HG02571 (cell line): ENCODE results near the gene LHCGR.
"Not testable (repeated sequence)": the region's sequence is repeated elsewhere in the genome, so short reads cannot be mapped to it uniquely, and the experiment has no call there.

Experiments
- ATAC-seq: cut with Tn5 transposase; IDR thresholded peaks from one replicate; pipeline ENCODE4 v1.9.1; 2021; ENCODE audit warnings: mild to moderate bottlenecking, moderate library complexity; ENCODE audit not compliant: unreplicated experiment

The LHCGR gene

DNA sequence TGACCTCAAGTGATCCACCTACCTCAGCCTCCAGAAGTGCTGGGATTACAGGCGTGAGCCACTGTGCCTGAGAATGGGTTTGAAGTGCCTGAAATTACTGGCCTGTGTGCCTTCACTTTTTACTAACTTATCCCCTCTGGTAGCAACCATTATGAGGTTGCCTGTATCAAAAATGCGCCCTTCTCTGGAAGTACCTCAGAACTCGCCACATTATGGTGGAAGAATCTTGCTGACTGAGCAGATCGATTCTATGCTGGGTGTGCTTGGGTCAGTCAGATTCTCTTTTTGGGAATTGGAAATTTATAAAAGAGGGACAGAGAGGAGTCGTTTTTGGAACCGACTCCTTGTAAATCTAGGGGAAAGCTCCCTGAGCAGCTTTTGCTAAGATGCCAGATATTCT lies 8.2 kb downstream of the LHCGR start:
- no peak for ATAC-seq

DNA sequence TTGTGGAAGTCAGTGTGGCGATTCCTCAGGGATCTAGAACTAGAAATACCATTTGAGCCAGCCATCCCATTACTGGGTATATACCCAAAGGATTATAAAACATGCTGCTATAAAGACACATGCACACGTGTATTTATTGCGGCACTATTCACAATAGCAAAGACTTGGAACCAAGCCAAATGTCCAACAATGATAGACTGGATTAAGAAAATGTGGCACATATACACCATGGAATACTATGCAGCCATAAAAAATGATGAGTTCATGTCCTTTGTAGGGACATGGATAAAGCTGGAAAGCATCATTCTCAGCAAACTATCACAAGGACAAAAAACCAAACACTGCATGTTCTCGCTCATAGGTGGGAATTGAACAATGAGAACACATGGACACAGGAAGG lies 16.3 kb downstream of the LHCGR start:
- not testable (repeated sequence) for ATAC-seq

DNA sequence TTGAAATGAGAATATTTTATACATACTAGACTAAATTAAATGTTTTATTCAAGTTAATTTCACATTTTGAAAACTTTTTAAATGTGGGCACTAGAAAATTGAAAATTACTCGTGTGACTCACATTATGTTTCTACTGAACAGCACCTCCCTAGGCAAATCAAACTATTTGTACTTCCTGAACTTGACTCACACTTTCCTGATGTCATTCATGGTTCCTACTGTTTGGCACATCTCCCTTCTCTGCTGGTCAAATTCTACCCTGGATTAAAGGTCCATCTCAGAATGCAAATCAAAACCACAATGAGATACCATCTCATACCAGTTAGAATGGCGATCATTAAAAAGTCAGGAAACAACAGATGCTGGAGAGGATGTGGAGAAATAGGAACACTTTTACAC lies 16.7 kb downstream of the LHCGR start:
- no peak for ATAC-seq

DNA sequence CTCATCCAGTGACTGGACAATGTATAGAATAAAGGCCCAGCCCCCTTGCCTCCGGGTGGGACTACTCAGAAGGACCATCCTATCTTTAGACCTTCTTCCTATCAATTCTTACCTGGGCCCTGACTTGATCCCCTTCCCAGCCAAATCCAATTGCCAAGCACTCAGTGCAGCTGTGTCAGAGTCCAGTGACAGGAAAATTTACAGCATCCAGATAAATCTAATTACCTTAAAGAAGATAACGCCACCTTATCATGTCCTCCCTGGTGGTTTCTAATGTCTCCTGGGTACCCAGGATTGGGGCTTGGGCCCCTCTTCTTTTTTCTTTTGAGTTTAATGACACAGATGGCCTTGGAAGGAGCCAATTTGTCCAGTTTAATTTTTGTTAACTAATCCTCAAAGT lies 19.3 kb downstream of the LHCGR start:
- ATAC-seq, result no peak

DNA sequence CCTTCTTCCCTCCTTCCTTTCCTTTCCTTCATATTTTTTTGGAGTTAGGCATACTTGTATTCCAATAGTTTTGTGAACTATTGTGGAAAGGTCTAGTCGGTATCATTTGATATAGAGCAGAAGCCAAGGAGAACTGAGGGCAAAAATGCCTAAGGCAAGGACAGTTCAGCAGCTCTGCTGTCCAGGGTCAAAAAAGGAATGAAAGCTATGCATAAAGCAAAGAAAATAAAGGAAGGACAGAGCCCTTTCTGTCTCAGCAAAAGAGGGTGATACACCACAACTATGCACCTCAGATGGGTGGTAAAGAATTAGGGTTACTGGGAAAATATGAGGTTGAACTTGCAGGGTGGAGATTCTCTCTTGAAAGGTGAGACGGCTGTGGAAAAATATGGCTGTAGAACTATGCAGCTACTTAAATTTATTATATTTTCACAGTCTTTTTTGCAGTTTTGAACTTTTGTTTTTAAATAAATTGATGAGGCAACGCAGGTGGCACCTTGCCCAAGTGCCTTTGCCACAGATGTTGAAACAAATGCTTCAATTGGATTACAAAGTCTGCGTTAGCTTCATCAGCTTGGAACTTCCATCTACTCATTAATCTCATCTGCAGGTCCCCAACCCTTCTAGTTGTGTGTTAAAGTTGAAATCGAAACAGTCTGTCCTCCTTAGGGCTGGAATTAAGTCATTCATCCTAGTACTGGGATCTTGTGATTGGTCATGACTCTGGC lies 20.8 kb downstream of the LHCGR start:
- no peak for ATAC-seq

DNA sequence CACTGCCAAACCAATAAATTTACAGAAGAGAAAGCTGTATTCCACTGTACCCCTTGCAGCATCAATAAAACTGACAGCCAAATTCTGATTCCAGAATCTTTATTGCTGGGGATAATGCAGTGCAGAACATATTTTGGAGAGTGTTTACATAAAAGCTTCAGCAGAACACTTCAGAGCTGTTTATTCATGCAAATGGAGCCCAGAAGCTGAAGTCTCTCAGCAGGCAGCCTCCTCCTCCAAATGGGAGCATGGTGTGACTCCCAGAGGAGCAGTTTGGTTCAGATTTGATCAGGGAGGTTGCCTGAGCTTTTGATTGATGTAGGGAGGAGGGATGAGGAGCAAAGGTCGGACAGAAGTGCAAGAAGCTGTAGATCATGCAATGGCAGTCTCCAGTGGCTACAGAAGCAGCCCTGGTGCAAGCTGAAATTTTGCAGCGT lies 22.4 kb downstream of the LHCGR start:
- ATAC-seq, result no peak

DNA sequence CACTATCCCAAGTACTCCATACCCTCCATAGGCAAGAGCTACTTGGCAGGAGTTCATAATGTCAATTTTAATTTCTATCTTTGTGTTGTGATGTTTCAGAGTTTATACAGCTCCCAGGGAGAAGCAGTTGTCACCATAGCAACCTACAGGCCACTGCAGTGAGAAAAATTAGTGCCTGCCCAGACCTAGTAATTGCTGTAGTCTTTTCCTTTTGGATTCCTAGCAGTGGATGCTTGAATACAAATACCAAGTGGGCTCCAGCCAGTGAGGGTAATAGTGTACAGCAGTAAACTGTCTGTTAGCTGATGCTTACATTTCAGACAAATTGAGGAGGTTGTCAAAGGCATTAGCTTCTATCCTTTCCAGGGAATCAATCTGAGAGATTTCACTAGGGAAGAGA lies 26.7 kb downstream of the LHCGR start:
- no peak for ATAC-seq

DNA sequence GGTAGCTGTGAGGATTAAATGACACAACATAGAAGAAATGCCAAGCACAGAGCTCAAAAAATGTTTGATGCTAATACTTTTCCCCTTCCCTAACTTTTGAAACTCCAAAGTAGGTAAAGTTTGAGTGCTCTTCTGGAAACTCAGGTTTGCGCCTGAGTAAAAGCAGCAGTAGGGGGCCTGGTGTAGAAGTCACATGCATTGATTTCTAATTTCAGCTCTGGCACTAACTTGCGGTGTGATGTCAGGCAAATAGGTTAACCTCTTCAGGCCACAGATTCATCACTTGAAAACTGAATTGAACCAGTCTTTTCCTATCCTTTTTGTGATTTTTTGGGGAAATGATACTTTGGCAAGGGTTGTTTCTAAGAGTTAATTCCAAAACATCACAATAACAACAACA lies 27.2 kb downstream of the LHCGR start:
- no peak for ATAC-seq

DNA sequence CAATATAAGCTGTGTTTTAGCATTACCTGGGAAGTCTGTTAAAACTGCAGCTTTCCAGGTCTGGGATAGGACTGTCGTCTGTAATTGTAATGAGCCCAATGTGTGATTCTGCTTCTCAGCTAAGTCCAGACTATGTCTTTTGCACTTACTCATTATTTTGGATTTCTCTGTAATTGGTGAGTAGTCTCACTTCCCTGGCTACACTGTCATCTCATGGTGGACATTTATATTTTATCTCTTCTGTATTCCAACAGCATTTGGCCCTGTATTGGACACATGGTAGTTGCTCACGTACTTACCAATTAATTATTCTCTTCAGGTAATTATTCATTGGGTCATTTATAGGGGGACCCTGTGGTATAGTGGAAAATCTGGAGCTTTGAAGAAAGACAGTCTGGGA lies 28.0 kb downstream of the LHCGR start:
- no peak for ATAC-seq

DNA sequence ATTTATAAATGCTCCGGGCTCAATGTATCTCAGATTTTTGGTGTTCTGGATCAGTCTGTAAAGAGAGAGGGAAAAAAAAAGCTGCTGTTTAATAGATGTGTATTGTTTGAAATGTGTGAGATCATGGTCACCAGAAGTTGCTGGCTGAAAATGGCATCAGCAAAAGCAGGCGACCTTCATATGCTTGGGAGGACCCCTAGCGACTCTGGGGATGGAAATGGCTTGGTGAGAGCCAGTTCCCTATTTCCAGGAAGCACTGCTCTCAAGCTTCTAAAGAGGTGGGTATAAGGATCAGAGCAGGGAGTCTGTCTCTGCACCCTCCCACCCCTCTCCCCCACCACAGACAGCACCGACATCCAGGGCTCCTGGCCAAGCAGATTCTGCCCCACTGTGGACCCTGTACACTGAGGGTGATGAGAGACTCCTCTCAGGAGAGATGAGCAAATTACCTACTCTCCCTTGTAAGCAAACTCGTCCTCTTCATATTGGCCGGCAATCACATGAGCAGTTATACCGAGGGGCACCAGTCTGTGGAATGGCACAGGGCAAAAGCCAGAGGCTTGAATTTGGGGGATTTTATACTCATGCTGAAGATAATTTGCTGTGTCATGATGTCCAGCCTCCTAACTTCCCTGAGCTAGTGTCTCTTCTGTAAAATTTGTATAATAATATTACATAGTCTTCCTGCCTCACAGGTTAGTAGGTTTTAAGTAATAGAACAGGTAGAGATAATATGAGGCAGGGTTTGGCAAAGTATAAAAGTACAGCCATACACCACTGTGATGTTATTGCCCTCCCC lies 29.6 kb downstream of the LHCGR start:
- ATAC-seq, result no peak

DNA sequence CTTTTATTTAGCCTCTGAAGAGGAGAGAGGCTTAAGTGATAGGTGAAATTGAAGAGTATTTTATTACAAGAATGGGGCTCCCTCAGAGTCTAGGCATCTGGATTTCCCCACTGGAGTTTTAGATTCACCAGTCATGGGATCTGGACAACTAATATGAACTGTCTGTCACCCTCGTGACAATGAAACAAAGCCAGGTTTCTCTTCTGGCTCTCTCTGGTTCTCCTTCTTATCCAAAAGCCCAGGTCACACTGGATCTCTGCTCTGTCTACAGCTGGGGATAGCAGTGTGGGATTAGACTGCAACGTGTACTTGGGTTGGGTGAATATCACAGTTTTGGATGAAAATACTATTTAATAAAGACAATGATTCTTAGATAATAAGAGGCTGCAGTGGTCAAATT lies 31.2 kb downstream of the LHCGR start:
- ATAC-seq, result no peak

DNA sequence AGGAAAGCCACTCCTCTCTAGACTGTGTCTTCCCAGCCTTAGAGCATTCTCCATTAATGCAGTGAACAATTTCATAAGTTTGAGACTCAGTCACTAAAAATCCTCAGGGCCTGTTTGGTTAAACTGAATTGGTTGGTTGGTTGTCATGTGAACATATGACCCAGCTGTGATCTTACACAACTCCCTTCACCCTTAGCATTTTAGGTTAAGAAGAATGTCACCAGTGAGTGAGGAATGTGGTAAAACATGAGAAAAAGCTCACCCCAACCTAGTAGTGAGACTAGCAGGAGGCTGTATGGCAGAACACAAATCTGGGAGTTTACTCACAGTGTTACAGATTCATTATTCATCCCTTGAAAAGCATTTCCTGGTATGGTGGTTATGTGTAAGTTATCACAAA lies 32.4 kb downstream of the LHCGR start:
- no peak for ATAC-seq

DNA sequence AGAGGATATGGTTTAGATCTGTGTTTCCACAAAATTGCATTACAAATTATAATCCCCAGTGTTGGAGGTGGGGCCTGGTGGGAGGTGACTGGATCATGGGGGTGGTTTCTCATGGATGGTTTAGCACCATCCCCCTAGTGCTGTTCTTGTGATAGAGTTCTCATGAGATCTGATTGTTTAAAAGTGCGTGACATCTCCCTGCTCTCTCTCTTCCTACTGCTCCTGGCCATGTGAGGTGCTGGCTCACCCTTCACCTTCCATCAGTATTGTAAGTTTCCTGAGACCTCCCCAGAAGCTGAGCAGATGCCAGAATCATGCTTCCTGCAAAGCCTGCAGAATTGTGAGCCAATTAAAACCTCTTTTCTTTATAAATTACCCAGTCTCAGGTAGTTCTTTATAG lies 33.1 kb downstream of the LHCGR start:
- no peak for ATAC-seq

DNA sequence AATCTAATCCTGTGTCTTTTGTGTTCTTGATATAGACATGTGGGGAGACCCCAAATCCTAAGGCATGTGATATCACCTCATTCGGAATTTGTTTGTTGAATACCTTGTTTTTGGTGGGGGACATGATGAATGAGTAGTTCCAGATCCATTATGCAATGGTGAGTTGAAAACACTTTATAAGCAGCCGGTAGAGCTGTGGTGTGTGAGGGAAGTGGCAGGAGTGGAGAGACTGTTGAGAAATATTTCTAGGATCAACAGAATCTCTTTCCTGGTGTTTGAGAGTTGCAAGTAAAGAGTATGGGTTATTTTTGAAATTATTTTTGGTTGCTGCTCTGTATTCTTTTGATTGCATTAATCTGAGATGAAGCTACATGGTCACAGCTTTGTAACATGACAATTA lies 34.4 kb downstream of the LHCGR start:
- no peak for ATAC-seq

DNA sequence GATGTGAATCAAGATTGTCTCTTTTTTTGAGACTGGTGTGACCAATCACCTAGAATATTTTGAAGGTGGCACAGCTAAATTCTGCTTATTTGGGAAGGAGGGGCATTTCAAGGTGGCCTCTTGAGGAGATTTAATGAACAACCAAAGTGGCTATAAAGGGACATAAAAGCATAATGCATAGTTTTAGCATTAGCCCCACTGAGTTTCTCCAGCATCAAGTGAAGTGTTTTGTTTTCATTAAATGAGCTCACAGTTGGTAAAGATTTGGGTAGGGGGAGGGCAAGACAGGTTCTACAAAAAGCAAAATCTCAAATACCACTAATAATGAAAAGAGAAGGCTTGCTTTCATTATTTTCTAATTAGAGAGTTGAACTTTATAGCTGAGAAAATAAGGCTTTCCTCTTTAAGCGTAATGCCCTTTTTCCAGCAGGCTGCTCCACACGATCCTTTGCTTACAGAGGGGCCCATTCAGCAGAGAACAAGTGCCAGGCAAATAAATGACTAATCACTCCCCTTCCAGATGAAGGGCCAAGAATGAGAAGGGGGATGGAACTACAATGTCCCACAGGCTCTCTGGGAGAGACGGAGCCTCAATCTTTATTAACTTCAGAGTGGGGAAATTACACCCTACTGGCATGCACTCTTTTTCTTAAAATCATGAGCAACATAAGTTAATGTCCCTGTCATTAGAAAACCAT lies 35.9 kb downstream of the LHCGR start:
- no peak for ATAC-seq

DNA sequence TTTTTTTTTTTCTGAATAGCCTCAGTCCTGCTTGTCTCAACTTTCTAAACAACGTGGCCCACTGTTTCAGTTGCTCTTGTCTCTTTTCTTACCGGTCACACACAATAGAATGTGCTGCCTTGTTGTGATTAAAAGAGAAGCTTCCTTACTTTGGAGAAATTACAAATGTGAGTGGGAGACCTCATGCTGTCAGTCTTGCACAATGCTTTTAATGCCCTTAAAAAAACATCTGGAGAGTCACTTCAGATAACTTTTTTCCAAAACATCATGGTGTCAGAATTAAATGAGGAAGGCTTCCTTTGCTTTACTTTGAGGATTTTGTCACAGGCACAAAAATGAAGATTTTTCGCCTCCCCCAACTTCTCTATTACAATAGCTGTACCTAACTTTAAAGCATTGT lies 37.7 kb downstream of the LHCGR start:
- no peak for ATAC-seq

DNA sequence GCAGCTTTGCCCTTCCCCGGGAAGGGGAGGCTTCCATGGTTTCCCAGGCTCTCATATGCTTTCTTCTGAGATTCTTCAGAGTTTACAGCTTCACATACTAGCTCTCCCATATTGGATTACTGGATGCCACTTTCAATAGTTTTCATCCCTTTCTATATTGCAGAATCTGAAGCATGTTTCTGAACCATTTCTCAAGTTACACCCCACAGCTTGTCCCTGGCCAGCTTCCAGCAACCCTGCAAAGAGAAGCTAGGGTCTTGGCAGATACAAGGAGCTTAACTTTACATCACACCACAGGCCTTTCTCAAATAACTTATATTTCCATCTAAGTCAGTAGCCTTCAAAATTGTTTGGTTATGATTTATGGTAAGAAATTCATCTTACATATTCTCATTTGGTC lies 39.6 kb downstream of the LHCGR start:
- no peak for ATAC-seq

DNA sequence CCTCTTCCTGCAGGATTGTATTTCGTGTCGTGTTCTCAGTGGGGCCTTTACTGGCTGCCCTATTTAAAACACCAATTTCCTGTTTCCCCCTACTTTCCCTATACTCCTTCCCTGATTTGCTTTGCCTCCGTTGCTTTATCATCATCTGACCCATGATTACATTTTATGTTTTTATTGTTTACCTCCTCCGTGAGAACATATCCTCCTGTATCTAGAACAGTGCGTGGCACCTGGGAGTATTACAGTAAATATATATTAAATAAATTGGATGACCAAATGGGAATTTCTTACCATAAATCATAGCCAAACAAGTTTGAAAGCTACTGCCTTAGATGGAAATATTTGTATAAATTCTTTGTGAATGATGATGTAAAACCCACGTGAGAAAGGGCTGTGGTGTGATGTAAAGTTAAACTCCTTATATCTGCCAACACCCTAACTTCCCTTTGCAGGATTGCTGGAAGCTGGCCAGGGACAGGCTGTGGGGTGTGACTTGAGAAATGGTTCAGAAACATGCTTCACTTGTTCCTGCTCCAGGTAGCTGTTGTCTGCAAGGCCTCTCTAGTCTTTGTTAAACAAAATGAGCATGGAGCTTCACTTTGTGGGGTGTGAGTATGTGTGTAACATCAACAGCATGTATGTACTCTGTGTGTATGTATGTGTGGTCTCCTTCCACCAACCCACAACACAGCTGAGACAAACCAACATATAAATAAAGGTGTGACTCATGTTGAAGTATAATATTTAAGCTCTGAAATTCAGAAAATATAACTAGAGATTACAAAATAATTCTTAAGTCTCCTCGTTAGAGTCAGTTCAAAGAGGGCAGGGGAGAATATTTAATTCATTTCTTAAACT lies 40.3 kb downstream of the LHCGR start:
- no peak for ATAC-seq

DNA sequence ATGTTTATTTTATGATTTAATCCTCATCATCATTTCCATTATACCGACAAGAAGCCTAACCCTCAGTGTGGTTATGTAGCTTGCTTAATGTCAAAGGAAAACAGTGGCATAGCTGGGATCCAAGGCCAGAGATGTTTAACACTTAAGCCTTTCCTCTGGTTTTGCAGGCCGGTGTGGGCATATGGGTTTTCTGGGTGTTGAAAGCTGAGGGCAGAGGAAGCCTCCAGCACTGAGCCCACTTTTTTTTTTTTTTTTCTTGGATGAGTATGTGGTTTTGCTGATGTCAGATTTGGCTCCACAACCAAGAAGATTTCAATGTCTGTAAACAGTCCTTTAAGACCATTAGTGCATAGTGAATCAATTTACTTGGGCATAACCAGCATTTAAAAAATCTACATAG lies 41.3 kb downstream of the LHCGR start:
- no peak for ATAC-seq

DNA sequence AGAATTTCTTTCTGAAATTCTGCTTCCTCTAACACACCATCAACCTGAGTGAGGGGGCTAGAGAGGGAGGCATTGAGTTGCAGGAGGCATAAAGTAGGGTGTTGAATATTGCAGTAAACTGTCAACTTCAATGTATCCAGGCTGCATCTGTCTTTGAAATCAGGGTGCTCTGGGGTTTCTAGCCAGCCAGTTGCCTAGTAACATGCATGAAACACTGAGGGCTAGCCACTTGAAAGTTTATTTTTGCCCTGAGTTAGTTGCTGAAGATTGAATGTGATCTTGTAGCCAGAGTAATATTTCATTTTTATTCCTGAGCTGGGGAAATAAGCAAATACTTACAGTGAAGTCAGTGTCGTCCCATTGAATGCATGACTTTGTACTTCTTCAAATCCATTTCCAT lies 41.9 kb downstream of the LHCGR start:
- no peak for ATAC-seq

DNA sequence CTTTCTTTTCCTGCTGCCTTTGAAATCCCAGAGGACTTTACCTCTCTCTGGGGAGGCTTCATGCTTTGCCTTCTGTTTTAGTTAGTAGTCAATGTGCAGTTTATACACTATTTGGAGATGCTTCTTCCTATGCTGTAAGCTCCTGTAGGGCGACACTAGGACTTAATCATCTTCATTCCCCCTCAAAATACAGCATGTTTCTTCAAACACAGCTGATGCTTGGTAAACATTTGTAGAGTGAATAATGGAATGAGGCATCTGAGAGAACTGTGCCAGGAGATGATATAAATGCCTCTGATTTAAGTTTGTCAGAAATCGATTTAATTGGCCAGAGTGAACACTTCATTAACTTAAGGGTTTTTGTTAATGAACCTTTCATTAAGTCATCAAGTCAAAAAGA lies 43.4 kb downstream of the LHCGR start:
- no peak for ATAC-seq
